ENCODE results near the gene ZNF487.
"Not testable (repeated sequence)": the region's sequence is repeated elsewhere in the genome, so short reads cannot be mapped to it uniquely, and the experiment has no call there.

Gene ZNF487

GRCh38 chr10:43440463-43441134 is 3.7 kb downstream of the ZNF487 start:
- peak in 2 of 3 donors; percentile 26 to 66 for DNase-seq

DNA sequence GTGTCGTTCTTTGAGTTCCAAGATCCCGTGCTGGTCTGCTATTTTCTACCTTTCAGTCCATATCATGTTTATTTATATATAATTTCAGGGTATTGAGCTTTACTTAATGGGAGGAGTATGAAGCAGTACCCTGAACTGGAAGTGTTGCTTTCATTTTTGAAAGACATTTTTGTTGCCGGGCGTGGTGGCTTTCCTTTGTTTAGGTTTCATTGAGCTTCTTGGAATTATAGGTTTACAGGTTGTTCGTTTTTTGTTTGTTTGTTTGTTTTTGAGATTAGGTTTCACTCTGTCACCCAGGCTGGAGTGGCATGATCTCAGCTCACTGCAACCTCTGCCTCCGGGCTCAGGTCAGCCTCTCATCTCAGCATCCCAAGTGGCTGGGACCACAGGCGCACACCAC is 7.4 kb downstream of the ZNF487 start:
- DNase-seq: no peak

- no peak for DNase-seq
Measured at GRCh38 chr10:43444897-43445466, 8.1 kb downstream of the ZNF487 start.

DNA sequence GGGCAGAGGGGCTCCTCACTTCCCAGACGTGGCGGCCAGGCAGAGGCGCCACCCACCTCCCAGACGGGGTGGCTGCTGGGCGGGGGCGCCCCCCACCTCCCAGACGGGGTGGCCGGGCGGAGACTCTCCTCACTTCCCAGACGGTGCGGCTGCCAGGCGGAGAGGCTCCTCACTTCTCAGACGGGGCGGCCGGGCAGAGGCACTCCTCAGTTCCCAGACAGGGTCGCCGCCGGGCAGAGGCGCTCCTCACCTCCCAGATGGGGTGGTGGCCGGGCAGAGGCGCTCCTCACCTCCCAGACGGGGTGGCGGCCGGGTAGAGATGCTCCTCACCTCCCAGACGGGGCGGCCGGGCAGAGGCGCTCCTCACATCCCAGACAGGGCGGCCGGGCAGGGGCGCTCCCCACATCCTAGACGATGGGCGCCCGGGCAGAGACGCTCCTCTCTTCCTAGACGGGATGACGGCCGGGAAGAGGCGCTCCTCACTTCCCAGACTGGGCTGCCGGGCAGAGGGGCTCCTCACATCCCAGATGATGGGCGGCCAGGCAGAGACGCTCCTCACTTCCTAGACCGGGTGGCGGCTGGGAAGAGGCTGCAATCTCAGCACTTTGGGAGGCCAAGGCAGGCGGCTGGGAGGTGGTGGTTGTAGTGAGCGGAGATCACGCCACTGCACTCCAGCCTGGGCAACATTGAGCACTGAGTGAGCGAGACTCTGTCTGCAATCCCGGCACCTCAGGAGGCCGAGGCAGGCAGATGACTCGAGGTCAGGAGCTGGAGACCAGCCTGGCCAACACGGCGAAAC is 9.5 kb downstream of the ZNF487 start:
- not testable (repeated sequence) for DNase-seq

DNA sequence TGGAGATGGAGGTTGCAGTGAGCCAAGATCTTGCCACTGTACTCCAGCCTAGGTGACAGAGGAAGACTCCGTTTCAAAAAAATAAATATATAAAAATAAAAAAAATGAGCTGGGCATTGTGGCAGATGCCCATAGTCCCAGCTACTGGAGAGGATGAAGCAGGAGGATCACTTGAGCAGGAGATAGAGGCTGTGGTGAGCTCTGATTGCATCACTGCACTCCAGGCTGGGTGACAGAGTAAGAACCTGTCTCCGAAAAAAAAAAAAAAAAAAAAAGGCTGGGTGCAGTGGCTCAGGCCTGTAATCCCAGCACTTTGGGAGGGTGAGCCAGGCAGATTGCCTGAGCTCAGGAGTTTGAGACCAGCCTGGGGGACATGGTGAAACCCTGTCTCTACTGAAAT is 11.8 kb downstream of the ZNF487 start:
- no peak for DNase-seq

- DNase-seq: no peak
Measured at GRCh38 chr10:43452356-43452914, 15.5 kb downstream of the ZNF487 start.

GRCh38 chr10:43453266-43453831 is 16.4 kb downstream of the ZNF487 start:
- no peak for DNase-seq

GRCh38 chr10:43454025-43454424 is 17.1 kb downstream of the ZNF487 start:
- not testable (repeated sequence) for DNase-seq

GRCh38 chr10:43456561-43456960 is 19.6 kb downstream of the ZNF487 start:
- not testable (repeated sequence) for DNase-seq

GRCh38 chr10:43458227-43458626 is 21.3 kb downstream of the ZNF487 start:
- DNase-seq: no peak

DNA sequence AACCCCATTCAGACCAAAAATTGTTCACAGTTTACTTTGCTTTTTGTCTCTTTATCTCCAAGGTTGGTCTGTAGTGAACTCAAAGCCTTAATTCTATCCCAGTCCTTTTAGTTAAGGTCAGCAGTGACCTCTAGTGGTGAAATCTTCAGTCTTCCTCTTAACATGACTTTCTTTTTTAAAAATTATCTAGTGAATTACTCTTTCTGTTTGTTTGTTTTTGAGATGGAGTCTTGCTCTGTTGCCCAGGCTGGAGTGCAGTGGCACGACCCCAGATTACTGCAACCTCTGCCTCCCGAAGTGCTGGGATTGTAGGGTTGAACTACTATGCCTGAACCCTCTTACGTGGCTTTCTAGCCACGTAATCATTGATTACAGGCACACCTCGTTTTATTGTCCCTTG is 25.0 kb downstream of the ZNF487 start:
- peak; percentile 84 to 93 (median 88) for DNase-seq

DNA sequence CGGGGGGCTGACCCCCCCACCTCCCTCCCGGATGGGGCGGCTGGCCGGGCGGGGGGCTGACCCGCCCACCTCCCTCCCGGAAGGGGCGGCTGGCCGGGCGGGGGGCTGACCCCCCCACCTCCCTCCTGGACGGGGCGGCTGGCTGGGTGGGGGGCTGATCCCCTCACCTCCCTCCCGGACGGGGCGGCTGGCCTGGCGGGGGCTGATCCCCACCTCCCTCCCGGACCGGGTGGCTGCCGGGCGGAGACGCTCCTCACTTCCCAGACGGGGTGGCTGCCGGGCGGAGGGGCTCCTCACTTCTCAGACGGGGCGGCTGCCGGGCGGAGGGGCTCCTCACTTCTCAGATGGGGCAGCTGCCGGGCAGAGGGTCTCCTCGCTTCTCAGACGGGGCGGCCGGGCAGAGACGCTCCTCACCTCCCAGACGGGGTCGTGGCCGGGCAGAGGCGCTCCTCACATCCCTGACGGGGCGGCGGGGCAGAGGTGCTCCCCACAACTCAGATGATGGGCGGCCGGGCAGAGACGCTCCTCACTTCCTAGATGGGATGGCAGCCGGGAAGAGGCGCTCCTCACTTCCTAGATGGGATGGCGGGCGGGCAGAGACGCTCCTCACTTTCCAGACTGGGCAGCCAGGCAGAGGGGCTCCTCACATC is 28.3 kb downstream of the ZNF487 start:
- DNase-seq: not testable (repeated sequence)

DNA sequence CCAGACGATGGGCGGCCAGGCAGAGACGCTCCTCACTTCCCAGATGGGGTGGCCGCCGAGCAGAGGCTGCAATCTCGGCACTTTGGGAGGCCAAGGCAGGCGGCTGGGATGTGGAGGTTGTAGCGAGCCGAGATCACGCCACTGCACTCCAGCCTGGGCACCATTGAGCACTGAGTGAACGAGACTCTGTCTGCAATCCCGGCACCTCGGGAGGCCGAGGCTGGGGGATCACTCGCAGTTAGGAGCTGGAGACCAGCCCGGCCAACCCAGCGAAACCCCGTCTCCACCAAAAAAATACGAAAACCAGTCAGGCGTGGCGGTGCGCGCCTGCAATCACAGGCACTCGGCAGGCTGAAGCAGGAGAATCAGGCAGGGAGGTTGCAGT is 28.8 kb downstream of the ZNF487 start:
- DNase-seq: not testable (repeated sequence)

DNA sequence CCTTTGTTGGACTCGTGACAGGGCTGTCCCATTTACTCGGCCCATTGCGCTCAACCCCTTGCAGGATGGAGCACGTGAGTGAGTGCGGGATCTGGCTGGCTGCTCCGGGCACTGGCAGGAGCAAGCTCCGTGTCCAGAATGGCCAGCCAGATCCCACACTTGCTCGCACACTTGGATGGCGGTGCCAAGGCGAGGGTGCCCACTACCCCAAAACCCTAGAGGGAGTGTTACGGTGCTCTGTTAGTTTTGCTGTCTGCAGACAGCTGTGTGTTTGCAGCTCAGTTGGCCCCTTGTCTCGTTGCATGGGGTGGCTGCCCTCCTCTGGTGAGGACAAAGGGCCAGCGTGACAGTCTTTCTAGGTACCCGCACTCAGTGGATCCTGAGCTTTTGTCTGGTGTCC is 34.2 kb downstream of the ZNF487 start:
- DNase-seq: no peak

DNA sequence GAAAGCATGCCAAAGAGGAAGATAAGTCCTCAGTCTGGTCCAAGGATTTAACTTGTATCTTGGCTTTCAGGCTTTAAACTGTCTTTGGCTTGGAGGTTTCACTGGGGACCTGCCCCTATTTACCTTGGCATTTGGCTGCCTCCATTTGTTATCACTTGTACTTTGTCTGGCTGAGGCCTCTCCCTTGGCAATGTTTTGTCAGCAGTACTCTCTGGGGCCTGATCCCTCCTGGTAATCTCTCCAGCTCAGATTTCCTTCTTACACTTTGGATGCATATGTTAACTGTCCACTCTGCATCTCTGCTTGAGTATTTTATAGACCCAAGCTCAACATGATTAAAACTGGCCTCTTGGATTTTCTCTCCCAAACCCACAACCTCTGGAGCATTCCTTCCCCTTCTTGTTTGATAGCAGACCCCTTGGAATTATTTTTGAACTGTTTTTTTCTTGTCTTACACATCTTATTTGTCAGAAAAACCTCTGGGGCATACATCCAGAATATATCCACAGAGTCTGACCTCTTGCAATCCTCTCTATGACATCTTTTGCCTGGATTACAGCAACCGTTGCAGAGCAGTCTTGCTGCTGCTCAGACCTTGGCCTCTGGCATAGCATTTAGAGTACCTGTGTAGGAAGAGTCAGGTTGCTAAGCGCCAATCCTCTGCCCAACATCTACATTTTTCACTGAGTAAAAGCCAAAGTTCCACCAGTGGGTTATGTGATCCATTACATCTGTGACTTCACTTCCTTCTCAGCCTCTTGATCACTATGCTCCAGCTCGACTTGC is 35.2 kb downstream of the ZNF487 start:
- no peak for DNase-seq

DNA sequence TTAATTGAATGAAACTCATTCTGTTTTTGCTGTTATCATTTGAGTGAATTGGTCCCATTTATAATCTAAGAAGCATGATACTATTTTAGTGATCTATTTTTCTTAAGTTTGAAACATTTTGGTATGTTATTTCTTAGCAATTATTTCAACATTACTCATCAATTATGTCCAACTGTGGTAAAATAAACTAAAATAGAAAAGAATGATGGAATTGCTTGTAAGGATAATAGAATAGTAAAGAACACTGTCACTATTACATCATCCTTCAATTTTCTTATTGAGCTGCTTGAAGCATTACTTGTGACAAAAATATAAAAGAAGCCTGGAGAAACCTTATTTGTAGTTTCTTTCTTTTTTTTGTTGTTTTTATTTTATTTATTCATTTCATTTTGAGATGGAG is 42.4 kb downstream of the ZNF487 start:
- no peak for DNase-seq

- DNase-seq: no peak
Measured at GRCh38 chr10:43482319-43483078, 45.6 kb downstream of the ZNF487 start.

- DNase-seq: no peak
Measured at GRCh38 chr10:43491855-43492254, 54.9 kb downstream of the ZNF487 start.

GRCh38 chr10:43502931-43503330 is 66.0 kb downstream of the ZNF487 start:
- no peak for DNase-seq

DNA sequence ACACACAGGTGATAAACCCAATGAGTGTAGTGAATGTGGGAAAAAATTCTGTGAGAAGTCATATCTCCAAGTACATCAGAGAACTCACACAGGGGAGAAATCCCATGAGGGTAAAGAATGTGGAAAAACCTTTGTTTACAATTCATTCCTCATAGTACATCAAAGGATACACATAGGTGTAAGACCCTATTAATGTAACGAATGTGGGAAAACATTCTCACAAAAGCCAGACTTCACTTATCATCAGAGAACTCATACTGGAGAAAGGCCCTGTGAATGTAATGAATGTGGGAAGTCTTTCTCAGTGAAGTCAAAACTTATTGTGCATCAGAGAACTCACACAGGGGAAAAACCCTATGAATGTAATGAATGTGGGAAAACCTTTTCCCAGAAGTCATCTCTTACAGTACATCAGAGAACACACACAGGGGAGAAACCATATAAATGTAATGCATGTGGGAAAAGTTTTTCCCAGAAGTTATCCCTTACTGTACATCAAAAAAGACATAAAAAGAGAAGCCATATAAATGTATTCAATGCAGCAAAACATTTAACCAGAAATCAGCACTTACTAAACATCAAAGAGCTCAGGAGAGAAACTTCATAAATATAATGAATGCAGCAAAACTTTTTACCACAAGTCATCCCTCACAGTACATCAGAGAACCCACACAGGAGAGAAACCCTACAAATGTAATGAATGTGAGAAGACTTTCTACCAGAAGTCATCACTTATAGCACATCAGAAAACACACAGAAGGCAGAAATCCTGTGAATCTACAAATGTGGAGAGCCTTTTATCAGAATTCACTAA is 87.7 kb downstream of the ZNF487 start:
- no peak for DNase-seq
